GM19328 (cell line): Measurements from ENCODE around the gene CELF2.

Experiments used
- ATAC-seq: cut with Tn5 transposase; IDR thresholded peaks from one replicate; pipeline ENCODE4 v1.9.1; 2021; ENCODE audit warnings: mild to moderate bottlenecking, moderate library complexity; ENCODE audit not compliant: unreplicated experiment

Gene CELF2

DNA sequence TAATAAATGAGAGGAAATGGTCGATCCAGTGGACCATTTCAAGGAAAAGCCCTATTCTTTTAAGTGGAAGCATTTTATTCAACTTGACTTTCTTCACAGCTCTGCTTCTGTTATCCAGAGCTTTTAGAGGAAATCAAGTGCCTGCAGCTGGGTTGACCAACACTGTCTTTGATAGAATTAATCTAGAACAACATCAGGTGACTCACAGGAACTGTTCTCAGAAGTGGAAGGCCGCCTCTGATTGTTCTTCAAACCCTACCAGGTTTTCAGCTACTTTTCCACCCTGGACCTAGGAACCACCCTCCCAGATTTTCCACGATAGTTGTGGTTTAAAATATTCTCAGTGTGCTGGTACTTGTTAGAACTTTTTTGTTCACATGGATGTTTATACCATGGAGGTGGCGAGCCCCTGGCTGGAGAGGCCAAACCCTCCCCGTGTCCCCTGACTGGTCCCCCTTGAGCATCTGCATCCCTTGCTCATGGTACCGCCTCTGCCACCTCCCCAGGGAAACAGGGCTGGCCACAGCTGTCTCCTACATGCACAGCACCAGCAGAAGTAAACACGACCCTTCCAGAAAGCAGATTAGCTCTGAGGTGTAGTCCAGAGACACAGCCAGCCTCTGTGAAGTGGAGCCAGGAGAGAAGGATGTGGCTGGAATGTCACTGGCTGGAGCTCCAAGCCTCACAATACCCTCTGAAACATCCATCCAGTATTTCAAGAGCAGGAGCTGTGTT, 300.4 kb downstream of the CELF2 start:
- ATAC-seq, result no peak

DNA sequence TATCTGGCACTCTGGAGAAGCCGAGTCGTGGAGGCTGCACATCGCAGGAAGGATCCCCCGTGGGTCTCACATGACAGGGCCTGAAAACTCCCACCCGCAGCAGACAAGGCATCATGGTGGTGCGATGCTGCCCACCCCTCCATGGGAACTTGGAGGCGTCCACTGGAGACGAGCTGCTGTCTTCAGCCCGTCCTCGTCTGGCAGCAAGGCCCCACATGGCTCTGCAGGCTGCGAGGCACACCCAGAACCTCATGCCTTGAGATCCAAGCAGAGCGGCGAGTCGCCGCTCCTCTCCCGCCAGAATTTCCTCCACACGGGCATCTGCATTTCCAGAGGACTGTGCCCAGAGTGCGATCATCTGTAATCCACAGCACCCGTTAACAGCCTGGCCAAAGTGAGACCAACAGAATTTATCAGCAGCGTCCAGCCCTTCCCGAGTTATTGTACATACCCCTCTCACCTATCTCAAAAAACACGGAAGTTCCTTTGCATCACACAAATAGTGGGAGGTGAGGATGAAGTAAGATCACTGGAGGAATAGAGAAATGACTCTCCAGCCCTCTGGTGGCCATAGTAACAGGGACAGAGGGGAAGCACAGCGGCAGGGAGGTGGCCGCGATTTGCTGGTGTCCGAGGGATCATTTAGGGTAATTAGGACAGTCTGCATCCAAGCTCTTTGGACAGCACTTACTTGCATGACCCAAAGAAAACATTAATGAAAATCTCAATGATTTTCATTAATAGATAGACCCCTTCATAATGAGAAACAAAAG, 301.3 kb downstream of the CELF2 start:
- ATAC-seq, result no peak

DNA sequence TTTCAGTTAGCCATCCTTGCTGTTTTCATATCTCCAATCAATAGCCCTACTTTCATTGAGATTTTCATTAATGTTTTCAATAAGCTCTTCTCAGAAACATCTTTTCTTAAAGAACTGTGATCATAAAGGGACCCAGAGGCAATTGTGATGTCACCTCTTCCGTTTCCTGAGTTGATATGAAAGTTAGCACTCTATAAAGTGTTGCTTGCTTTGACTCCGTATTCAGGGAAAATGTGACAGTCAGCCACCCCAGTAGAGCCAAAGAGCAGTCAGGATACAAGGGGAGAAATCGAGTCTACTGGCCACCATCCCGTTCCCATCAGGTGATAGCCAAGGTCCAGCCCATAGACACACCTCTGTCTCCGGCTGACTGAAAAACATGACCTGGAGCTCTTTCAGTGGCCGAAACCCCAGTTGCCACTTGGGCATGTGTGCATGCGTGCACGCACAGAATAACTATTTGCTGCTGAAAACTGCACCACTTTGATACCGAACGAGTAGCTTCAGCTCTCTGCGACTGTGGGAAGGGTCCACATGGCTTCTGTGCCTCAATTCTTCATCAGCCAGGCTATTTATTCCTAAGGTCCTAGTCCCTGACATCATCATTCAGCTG, 302.4 kb downstream of the CELF2 start:
- ATAC-seq, result no peak

DNA sequence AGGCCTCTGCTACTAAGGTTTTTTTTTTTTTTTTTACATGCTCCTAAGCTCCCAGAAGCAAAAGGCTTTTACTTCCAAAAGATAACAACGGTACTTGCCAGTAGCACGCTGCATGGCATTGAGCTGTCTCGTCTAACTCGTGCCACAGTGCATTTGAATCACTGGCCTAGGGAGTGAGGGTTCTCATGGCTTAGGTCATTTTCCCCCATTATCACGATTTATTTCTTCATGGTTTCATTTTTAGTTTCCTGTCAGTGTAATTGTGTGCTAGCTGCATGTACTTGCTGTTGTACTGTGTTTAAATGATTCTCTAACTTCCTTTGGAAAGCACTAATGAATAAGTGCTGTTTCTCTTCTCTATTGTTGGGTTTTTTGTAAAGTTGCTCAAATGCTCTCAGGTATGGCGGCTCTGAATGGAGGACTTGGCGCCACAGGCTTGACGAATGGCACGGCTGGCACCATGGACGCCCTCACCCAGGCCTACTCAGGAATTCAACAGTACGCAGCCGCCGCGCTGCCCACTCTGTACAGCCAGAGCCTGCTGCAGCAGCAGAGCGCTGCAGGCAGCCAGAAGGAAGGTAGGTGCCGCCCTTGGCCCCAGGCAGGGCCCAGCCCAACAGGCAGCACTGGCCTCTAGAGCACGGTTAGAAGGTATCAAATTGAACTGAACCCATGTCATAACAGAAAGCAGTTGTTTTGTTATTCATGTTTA, 303.3 kb downstream of the CELF2 start:
- ATAC-seq, result no peak

DNA sequence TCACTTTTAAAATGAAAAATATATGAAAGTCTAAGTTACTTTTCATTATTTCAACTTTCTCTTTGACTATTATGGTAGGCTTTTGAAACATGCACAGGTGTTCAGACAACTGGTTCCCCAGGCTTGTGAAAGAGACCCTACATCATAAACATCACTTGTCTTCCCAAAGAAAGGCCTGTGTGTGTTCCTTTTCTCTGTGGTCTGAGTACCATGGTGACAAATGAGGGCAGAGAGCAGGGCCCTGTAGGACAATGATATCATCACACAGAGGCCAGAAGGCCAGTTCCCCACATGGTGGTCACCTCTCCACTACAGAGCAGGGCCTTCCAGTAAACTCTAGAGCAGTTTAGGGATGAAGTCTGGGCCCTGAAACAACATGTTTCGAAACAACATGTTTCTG, 305.0 kb downstream of the CELF2 start:
- no peak for ATAC-seq

DNA sequence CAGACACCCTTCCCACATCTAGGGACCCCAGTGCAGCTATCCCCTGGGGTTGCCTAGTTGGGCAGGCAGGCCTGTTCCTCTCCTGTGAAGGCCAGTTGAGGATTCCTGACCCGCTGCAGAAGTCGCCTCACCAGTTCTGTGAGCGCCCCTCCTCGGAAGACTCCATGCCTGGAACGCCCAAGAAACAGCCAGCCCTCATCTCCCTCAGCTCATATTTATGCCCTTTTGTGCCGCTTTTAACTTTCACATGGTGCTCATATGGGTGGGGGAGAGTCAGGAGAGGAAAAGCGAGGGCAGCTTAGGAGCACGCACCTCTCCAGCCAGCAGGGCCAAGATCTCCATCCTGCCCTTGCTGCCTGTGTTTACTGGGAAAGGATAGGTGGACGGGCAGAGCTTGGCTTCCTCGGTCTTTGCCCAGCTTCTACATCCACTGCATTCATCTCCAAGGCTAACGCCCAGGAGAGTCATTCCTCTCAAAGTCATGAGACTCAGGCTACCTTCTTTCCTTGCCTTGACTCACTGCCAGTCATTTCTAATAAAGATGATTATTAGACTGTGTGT, 307.2 kb downstream of the CELF2 start:
- ATAC-seq, result no peak

DNA sequence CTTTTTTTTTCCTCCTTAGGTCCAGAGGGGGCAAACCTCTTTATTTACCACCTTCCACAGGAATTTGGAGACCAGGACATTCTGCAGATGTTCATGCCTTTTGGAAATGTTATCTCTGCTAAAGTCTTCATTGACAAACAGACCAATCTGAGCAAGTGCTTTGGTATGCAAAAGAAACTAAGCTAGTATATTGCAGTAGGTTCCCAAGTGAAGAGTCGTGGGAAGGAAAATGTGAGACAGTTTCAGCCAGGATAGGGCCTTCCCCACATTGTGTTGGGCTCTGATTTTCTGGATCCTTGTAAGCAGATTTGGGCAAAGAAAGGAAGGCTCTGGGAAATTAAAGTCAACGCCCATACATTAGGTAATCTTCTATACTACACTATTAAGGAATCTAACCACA, 308.1 kb downstream of the CELF2 start:
- ATAC-seq, result no peak

DNA sequence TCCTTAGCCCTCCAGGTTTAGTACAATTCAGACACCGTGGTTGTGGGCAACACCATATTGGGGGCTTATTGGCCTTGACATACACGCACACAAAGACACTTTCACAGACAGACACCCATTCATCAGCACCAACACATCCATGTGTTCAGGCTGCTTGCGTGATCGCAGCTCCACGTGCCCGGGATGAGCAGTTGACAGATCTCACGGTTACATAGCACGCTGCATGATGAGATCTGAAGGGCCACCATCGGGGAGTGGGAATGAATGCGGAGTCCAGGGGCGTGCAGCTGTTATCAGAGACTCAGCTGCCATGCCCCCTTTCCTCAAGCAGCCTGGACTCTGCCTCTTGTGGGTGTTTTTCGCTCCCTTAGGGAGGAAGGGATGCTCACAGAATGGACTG, 308.6 kb downstream of the CELF2 start:
- ATAC-seq, result no peak

DNA sequence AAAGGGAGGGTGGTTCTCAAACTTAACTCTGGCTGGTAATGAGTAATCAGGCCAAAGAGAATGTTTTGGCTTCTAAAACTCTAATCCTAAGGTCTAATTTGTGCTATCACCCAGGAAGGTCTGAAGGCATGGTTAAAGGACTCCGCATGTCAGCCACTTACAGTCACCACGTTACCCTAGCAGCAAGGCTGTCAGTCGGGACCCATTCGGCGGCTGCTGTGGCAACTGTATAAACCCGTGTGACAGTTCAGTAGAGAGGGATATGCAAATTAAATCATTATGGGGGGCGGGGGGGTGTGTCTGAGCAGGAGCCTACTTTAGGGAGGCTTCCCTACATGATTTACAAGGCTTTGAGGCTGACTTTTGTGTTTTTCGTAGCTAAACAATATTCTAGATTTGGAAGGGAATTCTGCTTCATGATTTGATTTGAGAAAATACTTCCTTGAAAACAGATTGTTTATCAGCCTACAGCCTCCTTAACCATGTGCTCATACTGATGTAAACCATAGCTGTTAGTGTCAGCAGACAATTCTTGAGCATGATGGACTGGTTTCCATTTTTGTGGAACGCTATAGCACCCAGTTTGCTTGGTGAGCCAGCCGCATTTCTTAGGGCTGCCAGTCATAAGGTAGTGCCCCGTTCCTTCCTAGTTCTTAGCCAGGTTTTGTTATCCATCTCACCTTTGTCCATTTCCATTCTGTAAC, 309.4 kb downstream of the CELF2 start:
- no peak for ATAC-seq

DNA sequence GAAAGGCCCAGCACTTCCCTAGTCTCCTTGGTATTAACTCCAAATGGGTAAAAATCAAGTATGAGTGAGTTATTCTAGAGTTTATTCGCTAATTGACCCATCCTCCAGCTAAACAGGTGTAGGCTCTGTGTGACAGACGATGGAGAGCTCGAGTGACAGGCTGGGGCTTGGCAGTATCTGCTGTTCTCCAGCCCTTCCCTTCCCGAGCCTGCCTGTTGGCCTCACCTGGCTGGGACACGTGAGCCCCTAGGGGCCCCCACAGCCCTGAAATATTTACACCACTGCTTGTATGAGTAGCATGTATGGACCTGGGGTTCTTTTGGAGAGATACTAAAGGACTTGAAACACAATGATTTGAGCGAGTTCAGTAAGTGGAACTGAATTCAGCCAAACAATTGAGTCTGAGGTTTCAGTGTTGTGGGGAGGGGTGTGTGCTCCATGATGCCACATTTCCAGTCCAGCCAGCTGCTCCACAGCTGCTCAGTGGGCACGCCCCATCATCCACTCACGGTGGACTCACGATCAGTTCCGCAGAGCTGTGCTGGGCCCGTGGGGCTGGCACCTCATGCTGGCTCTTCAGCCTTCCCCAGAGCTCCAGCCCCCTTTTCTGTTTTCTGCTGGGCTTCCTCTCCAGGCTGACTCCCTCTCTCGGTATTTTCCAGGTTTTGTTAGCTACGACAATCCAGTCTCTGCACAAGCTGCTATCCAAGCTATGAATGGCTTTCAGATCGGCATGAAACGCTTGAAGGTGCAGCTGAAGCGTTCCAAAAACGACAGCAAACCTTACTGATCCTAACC, 310.8 kb downstream of the CELF2 start:
- no peak for ATAC-seq

DNA sequence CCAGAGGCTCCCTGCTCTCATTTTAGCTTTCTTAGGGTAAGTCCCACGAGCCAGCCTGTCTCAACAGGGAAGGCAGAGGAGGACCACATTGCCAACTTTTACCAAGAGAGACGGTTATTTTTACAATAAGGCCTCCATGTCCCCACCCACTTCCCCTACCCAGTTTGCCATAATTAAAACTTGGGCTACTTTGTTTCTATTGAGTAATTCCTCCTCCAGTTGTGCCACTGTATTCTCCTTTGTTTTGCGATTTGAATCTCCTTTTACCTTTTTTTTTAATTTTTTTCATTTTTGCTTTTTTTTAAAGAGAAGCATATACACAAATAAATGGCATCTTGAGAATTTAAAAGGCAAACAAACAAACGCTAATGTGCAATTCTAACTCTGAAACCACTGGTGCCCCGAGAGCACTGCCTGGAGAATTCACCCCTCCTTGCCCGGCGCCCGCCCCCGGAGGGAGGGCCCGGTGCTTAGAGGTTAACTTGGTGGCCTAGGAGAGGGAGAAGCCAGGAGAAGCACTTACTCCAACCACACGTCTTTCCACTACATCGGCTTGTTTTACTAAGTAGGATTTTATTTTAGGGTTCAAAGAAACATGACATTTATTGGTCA, 311.5 kb downstream of the CELF2 start:
- no peak for ATAC-seq

DNA sequence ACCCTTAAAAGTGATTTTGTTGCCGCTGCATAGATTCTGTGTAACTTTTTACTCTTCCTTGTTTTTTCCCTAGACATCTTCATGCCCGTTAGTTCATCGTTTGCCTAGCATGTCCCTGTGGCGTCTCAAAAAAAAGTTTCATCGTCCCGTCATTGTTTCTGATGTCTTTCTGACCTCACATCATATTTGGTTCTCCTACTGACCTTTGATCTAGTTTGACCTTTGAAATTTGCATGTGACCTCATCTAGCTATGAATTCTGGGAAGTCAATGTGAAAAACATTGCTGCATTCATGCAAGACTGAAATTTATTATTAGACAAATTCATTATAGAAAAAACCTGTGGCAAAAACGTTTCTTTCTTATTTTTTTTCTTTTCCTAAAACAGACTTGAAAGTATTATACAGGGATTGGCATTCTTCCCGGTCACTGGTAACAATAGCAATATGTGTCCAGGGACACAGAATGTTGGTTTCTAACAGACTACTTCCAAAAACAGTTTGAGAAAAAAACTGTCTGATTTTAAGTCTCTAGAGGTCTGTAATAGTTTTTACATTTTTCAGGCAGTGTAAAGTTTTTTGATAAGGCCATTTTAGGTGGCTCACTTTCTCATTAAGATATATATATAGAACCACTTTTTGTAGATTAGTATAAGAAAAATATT, 312.8 kb downstream of the CELF2 start:
- no peak for ATAC-seq

DNA sequence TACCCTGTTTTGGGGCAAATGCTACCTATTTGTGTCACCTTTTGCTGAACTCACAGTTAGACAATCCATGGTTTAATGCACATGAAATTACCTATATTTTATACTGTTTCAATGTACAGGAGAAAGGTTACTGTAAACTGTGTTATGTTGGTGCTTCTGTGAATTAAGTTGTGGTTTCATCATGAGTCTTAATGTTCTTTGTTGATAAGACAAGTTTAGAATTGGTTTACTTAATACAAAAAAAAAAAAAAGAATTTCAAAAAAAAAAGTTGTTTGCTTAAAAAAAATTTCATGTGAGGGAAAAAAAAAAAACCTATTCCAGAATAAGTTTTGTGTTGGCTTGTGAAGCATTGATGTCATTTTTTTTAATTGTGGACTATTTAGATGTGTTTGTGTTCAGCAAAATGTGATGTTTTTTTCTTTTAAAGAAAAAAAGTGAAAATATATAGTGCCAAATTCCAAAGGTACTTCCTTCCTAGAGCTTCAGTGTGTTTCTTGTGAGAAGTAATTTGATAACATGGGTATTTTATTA, 313.4 kb downstream of the CELF2 start:
- no peak for ATAC-seq

DNA sequence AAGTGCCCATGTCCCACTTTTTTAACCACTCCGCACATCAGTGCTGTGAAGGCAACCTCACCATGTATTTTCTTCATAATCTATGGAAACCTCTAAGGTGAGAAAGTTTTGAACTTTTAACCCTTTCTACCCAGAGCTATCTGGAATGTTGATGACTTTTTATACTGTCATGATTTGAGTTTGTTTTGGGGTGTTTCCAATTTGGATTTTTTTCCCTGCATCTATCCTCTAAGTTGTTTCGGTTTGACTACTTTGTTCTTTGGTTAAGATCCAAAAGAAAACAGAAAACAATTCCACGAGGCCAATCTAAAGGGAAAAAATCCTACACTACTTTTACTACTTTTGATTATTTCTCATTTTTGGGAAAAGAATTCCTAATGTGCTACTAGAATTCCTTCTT, 314.1 kb downstream of the CELF2 start:
- ATAC-seq, result no peak

DNA sequence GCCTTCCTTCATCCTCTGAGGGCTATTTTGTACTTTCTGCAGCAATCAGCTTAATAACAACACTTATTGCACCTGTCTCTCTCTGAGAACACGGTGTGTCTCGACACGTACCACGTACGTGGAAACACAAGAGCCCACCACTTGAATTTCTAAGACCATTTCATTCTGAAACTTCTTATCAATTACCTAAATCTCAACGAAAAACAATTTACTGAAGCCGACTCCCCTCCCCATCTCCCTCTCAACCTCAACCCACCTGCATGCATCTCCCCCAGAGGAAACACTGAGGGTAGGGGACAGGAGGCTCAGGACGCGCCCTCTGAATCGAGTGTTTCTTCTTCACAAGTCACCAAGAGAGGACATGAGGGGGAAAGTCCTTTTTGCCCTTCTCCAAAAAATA, 315.2 kb downstream of the CELF2 start:
- ATAC-seq, result no peak

DNA sequence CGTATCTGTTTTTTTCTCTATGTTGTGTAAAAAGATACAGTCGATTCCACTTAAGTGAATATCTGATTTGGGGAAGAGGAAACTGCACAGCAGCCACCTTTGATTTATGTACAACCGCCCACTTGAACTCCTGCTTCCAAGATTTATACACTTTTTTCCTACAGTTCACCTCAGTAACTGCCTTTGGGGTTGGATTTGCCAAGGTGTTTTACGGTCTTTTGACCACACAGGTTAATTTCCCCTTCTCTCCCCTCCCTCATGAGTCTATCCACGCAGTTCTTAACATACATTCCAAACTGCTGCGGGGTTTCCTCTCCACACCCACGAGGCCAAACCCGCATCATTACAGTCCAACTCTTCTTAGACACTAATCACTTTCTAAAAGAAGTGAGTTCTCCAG, 316.8 kb downstream of the CELF2 start:
- ATAC-seq, result no peak

DNA sequence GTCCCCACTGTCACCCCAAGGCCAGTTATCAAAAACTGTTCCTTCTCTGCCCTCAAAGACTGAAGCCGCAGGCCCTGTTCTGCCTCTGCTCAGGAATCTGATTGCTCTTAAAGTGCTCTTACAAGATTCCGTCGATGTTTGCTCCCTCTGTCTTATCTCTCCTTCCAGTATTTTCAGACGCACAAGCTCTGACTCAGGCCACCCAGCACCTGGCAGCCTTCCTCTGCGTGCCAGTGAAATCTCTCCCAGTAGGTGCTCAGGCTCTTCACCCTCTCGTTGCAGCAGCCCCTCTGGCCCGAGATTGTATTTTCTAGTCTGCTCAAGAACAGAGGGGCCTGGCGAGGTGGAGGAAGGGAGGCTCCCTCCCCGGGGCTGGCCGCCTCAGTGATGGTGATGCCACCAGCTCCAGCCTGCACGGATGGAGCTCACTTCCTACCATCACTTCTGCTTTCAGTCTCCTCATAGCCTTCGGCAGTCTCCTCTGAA, 317.5 kb downstream of the CELF2 start:
- ATAC-seq, result no peak

DNA sequence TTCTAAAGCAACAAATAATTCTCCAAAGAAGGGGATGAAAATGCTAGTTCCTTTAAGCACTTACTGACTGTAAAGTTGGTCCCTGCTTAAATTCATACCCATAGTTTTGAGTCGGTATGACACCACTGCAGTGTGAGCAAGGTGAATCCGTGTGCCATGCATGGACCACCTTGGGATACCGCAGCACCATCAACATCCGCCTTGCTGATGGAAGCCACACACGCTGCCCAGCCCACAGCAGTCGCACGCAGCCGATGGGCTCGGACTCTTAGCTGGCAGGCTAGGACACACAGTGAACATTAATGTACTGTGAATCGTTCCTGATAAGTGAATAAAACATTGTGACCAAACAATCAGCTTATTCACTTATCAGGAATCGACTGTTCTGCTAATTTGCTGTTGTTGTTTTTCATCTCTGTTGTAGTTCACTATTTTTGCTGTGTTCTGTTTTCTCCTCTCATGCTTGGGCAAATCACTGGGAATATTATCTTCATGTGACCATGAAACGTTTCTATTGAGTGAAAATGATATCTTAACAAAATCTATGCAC, 318.3 kb downstream of the CELF2 start:
- ATAC-seq, result no peak
